GM18505 (cell line): ENCODE data around the gene WIZ.
A peak's percentile ranks its signal among the peaks of the same experiment; 100 is the strongest.
"Not testable (repeated sequence)": the region's sequence is repeated elsewhere in the genome, so short reads cannot be mapped to it uniquely, and the experiment has no call there.

ENCODE experiments used
- ATAC-seq: cut with Tn5 transposase; IDR thresholded peaks from one replicate; pipeline ENCODE4 v1.9.1; 2021; ENCODE audit not compliant: unreplicated experiment
- POLR2A ChIP-seq: IDR thresholded peaks from 4 replicates; pipeline ENCODE4 v1.6.1; 2011; ENCODE audit warnings: borderline replicate concordance; ENCODE audit not compliant: insufficient read depth, insufficient read length; ENCODE audit errors: extremely low read depth

Gene WIZ, protein sequence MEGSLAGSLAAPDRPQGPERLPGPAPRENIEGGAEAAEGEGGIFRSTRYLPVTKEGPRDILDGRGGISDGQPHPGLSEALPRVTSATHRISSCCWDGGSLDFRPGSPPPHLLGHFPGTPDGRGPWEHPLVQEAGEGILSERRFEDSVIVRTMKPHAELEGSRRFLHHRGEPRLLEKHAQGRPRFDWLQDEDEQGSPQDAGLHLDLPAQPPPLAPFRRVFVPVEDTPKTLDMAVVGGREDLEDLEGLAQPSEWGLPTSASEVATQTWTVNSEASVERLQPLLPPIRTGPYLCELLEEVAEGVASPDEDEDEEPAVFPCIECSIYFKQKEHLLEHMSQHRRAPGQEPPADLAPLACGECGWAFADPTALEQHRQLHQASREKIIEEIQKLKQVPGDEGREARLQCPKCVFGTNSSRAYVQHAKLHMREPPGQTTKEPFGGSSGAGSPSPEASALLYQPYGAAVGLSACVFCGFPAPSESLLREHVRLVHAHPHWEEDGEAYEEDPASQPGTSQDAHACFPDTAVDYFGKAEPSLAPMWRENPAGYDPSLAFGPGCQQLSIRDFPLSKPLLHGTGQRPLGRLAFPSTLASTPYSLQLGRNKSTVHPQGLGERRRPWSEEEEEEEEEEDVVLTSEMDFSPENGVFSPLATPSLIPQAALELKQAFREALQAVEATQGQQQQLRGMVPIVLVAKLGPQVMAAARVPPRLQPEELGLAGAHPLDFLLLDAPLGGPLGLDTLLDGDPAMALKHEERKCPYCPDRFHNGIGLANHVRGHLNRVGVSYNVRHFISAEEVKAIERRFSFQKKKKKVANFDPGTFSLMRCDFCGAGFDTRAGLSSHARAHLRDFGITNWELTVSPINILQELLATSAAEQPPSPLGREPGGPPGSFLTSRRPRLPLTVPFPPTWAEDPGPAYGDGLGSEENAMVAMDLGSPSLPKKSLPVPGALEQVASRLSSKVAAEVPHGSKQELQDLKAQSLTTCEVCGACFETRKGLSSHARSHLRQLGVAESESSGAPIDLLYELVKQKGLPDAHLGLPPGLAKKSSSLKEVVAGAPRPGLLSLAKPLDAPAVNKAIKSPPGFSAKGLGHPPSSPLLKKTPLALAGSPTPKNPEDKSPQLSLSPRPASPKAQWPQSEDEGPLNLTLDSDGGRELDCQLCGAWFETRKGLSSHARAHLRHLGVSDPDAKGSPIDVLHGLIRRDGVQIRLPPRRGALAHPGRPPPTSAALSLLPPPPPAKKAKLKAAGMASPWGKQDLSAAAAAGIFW (N-terminal part only)

DNA sequence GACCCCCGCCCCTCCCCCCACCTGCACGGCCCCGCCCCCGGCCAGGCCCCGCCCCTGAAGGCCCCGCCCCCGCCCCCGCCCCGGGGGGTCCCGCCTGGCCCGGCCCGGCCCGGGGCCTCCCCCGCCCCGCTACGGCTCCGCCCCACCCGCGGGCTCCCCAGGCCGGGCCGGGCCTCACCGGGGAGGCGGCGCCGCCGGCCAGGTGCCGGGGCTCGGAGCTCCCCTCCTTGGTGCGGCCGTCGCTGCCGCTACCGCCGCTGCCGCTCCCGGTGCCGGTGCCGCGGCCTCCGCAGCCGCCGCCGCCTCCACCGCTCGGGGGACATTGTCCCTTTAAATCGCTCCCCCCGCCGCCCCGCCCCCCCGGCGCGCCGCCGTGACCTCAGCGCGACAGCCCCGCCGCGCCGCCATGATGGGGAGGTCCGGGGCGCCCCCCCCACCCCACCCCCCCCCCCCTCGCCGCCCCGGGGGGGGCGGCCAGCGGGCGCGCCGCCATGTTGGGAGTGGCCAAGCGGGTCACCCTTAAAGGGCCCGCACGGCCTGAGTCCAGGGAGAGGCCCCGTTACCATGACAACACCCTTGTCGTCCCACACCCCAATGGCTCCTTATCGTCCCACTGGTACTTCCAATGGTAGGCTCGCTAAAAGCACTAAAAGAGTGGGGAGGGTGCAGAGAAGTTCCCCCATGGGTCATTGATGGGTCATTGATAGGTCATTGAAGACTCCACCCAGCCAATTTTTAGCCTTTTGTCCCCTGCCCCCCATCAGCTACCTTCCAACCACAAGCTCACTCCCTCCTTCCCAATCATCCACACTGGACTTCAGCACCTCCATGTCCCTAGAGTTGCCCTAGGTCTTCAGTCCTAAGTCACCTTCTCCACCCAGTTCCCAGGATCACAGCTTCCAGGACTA lies at the start of gene WIZ:
Gene WIZ (minus strand): TSS at position 337 of the 908 bp plus-strand sequence. CDS start 1,649 bp downstream, outside the sequence.
- ATAC-seq = peak; percentile 41

DNA sequence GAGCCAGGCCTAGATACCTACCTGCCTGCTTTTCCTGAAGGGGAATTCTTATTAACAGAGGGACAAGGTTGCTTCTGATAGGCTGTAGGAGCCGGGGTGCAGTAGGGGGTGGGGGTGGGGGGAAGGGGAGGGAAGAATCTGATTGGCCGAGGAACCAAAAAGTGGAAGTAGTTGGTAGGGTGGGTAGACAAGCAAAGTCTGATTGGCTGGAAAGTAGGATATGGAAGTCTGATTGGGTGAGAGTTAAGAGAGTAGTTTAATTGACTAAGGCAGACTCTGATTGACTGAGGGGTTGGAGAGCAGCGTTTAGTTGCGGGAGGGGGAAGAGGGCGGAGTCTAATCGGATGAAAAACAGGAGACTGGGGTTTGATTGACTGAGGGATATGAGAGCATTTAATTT lies 49.2 kb upstream of the WIZ start:
- no peak for ATAC-seq

More for the DNA sequence above, at the start of gene WIZ:
- TF ChIP-seq POLR2A = no peak

DNA sequence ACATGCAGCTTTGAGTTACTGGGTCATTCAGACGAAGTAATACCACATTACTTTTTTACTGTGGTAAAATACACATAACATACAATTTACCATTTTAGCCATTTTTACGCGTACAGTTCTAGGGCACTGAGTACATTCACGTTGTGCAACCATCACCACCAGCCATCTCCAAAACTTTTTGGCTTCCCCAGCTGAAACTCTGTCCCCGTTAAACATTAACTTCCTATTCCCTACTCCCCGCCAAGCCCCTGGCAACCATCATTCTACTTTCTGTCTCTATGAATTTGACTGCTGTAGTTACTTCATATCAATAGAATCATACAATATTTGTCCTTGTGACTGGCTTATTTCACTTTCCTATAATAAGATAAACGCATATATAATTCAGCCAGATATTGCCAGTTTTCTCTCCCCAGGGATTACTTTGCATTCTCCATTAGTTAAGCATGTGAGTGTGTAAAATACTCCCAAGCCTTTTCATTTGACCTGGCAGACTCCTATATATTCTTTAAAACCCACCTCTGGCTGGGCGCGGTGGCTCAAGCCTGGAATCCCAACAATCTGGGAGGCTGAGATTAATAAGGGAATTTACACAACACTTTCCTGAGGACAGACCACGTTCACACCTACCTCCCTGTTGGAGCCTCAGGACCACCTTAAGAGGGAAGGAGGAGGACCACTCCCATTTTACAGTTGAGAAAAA lies 48.6 kb upstream of the WIZ start:
- no peak for ATAC-seq
- TF ChIP-seq POLR2A = no peak

More for the DNA sequence above, 49.2 kb upstream of the WIZ start:
- TF ChIP-seq POLR2A = no peak

DNA sequence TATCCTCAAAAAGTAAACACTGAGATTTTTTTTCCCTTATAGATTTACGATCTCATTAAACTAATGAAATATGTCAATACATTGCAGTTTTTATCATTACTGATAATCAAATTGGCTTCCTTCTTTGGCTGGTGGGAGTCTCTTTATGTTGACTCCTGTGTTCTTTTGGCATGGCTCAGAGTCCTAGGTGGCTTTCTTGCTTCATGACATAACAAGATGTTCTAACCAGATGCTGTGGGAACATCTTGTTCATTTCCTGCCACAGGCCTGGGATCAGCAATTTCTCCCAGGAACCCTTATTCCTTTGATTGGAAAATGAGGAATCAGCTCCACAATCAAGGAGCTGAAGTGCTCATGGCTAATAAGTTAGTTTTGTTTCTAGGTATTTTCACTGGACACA lies 45.4 kb upstream of the WIZ start:
- ATAC-seq = no peak
- no peak for TF ChIP-seq POLR2A

DNA sequence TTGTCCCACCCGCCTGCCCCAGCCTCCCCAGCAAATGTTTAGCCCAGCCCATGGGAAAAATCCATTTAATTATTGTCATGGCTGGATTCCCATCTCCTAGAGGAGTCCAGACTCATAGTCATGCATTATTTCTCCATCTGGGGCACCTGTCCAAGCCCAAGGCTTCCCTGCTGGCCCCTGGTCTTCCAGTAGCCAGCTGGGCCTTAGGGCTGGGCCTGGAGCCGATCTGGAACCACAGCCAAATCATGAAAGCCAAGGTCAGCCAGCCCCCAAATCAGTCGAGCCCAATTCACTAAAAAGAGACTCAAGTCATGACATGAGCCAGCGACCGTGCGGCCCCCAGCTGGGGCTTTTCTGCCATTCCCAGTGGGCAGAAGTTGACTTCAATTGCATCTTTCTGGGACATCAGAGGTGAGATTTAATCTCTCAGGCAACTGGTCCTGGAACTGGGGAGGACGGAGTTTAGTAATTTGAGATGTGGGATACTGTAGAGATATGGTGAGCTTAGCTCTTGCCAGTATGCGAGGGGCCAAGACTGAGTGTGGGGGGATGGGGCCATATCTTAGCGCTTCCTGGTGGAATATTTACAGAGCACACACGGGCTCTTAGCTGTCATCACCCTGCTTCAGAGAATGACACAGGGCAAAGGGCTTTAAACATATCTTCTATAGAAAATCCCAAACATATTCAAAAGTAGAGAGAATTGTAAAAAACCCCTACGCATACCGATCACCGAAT lies 38.9 kb upstream of the WIZ start:
- ATAC-seq = no peak
- no peak for TF ChIP-seq POLR2A

DNA sequence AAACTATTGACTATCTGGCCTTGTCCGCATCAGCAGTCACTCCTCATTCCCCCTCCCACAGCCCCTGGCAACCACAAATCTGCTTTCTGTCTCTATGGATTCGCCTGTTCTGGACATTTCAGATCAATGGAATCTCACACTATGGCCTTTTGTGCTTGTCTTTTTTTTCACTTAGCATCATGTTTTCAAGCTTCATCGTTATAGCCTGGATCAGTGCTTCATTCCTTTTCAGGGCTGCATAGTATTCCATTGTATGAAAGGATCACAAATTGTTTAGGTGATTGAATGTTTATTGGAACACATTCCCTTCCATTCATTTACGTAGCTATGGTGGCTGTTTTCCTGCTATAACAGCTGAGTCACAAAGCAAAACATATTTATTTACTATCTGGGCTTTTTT lies 37.3 kb upstream of the WIZ start:
- no peak for TF ChIP-seq POLR2A
- no peak for ATAC-seq

DNA sequence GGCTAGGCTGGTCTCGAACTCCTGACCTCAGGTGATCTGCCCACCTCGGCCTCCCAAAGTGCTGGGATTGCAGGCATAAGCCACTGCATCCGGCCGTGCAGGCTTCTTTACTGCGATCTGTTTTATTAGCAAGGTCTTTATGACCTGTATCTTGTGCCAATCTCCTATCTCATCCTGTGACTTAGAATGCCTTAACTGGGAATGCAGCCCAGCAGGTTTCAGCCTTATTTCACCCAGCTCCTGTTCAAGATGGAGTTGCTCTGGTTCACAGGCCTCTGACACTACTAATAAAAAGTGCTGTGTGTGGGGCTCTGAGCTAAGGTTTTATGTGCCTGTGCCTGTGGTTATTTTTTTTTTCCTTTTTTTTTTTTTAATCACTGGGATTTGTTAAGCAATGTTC lies 36.0 kb upstream of the WIZ start:
- not testable (repeated sequence) for ATAC-seq

DNA sequence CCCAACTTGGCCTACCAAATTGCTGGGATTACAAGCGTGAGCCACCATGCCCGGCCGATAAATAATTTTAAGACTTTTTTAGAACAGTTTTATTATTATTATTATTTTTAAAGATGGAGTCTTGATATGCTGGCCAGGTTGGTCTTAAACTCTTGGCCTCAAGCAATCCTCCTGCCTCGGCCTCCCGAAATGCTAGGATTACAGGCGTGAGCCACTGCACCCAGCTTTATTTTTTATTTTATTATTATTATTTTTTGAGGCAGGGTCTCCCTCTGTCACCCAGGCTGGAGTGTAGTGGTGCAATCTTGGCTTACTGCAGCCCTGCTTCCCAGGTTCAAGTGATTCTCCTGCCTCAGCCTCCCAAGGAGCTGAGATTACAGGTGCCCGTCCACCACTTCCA lies 31.2 kb upstream of the WIZ start:
- not testable (repeated sequence) for ATAC-seq

DNA sequence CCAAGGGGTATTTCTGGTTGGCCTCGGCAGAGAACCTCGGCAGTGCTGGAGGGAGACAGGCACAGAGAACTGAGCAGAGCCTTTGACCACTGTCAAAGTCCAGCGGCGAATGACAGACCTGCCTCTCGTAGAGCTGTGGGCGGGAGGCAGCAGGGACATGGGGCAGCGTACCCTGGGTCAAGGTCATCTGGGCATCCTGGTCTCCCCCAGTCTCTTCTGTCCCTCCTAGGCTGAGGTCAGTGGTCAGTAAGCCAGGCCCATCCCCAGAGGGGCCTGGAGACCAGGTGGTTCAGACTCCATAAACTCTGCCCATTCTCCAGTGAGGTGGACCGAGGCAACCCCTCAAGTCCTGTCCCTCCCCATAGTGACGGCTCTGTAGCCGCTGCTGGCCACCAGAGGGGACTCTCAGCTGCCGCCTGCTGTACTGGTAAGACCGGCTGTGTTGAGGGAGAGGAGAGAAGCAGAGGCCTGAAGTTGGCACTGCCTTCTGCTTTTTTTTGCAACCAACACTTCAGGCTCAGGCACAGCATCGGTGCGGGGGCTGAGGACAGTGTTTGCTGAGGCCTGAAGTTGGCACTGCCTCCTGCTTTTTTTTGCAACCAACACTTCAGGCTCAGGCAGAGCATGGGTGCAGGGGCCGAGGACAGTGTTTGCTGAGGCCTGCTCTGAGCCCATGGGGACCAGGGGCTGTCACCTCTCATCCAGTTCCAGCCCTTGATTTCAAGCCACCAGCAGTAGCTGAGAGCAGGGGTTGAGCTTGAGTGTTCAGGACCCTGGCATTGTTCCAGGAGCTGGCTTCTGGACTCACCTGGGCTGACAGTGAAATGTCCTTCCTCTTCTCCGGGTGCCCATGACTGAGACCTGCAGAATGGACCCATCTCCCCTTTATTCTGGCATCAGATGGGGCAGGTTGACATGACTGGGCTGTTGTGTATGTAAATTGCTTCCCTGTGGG lies 29.9 kb upstream of the WIZ start, which contains the start of gene PGLYRP2:
Gene PGLYRP2 (minus strand): TSS at position 111 of the 955 bp plus-strand sequence. CDS start 130 bp downstream, outside the sequence.
- no peak for ATAC-seq
- TF ChIP-seq POLR2A = no peak

DNA sequence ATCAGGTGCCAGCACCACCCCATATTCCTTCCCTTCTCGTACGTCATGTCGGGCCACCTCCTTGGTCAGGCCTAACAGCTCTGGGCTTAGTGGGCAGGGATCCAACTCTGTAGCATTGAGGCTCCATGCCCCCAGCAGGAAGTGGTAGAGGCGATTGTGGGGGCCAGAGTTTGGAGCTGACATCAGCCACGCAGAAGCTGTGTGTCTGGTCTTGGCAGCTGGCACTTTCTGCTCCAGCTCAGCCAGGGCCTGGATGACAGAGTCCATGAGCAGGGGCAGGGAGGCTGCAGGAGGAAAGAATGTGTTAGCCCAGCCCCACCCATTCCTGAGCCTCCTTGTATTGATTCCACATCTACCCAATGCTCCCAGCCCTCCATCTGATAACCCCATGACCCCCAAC lies 26.6 kb upstream of the WIZ start:
- no peak for ATAC-seq
- TF ChIP-seq POLR2A = no peak
